ENCODE results near the gene PTPRD. TPM values are rescaled to one million over a fixed set of nuclear protein-coding genes. Genes with fewer than 3 reads are reported as not detected.

The PTPRD gene
- total and polyA plus RNA-seq, 2 donors (not counting 1 experiment from before 2014, with no cell fraction given) = not detected

GRCh38 chr9:8864545-8864896, 1748.3 kb downstream of the PTPRD start:
- TF ChIP-seq CTCF (IDR thresholded peaks at IDR 0.05) (no peak), EZH2 (IDR thresholded peaks at IDR 0.05; ENCODE audit: borderline replicate concordance, insufficient read depth, low read depth, low read length, poor library complexity, severe bottlenecking) (no peak)
- Histone ChIP-seq H3K4me1 (ENCODE audit: control insufficient read depth in 2 of 2, insufficient read depth in 2 of 2, low read length in 2 of 2) (no peaks in the 10 kb centered on the region), H3K4me2 (replicated peaks; ENCODE audit: low read depth, low read length, poor library complexity, severe bottlenecking) (no peak overlapping the region), H3K36me3 (replicated peaks in 1 of 2; ENCODE audit: control extremely low read depth in 1 of 2, control insufficient read depth in 1 of 2, extremely low read depth in 1 of 2, insufficient read depth in 2 of 2, low read length in 1 of 2) (no peaks in the 10 kb centered on the region), H3K27me3 (replicated peaks in 1 of 4; ENCODE audit: control extremely low read depth in 1 of 4, control insufficient read depth in 3 of 4, insufficient read depth in 4 of 4, low read length in 3 of 4) (peaks cover 0 to 6% (median 0%) of the 10 kb centered on the region in 4 experiments), H3K4me3 (ENCODE audit: control extremely low read depth in 1 of 5, extremely low read depth in 1 of 5, insufficient read depth in 1 of 5, low read depth in 2 of 5, low read length in 4 of 5) (no peak overlapping the region), H3K27ac (ENCODE audit: low read length in 2 of 2) (no peak overlapping the region), H4K20me1 (ENCODE audit: control insufficient read depth, insufficient read depth, low read length, poor library complexity, severe bottlenecking) (no peaks in the 10 kb centered on the region), H3K9ac (ENCODE audit: low read length) (no peak overlapping the region), H3K79me2 (ENCODE audit: control insufficient read depth, insufficient read depth, low read length) (no peaks in the 10 kb centered on the region), H3K9me3 (ENCODE audit: control extremely low read depth in 1 of 3, control insufficient read depth in 2 of 3, insufficient read depth in 1 of 3, low read length in 2 of 3) (no peaks in the 10 kb centered on the region), H2AFZ (ENCODE audit: insufficient read depth, low read depth, low read length, poor library complexity, severe bottlenecking) (no peak overlapping the region)
- ChIA-PET CTCF (no interaction called here), POLR2A (no interaction called here)
- peaks cover 2% of the 10 kb centered on the region for H3K27me3 Mint-ChIP-seq
- WGBS (ENCODE audit: insufficient coverage) = no CpG with 5 or more reads among the region's 3 CpGs
- ATAC-seq (ENCODE audit: low read depth) (no peak), DNase-seq (no peak)
- no peak overlapping the region for H3K27ac Mint-ChIP-seq
- H3K4me3 Mint-ChIP-seq = no peak overlapping the region
- no peaks in the 10 kb centered on the region for H3K4me1 Mint-ChIP-seq
- intact Hi-C loops (cut with micrococcal nuclease) = no loop called here
- H3K9me3 Mint-ChIP-seq (ENCODE audit: insufficient read depth) = no peaks in the 10 kb centered on the region

GRCh38 chr9:8863886-8864544, 1748.8 kb downstream of the PTPRD start:
- intact Hi-C loops (cut with micrococcal nuclease) = no loop called here
- H3K4me1 ChIP-seq (ENCODE audit: control insufficient read depth in 2 of 2, insufficient read depth in 2 of 2, low read length in 2 of 2) = no peaks in the 10 kb centered on the region
- no peaks in the 10 kb centered on the region for H4K20me1 ChIP-seq (ENCODE audit: control insufficient read depth, insufficient read depth, low read length, poor library complexity, severe bottlenecking)
- Mint-ChIP-seq H3K4me1 (no peaks in the 10 kb centered on the region), H3K9me3 (ENCODE audit: insufficient read depth) (no peaks in the 10 kb centered on the region), H3K27ac (no peak overlapping the region), H3K4me3 (no peak overlapping the region), H3K27me3 (peaks cover 7% of the 10 kb centered on the region)
- ChIA-PET CTCF (no interaction called here), POLR2A (no interaction called here)
- H3K79me2 ChIP-seq (ENCODE audit: control insufficient read depth, insufficient read depth, low read length) = no peaks in the 10 kb centered on the region
- ATAC-seq (ENCODE audit: low read depth) (no peak), DNase-seq (no peak)
- H3K9me3 ChIP-seq (ENCODE audit: control extremely low read depth in 1 of 3, control insufficient read depth in 2 of 3, insufficient read depth in 1 of 3, low read length in 2 of 3) = no peaks in the 10 kb centered on the region
- H3K9ac ChIP-seq (ENCODE audit: low read length) = no peak overlapping the region
- no peak overlapping the region for H3K27ac ChIP-seq (ENCODE audit: low read length in 2 of 2)
- H3K4me3 ChIP-seq (ENCODE audit: control extremely low read depth in 1 of 5, extremely low read depth in 1 of 5, insufficient read depth in 1 of 5, low read depth in 2 of 5, low read length in 4 of 5) = no peak overlapping the region
- H2AFZ ChIP-seq (ENCODE audit: insufficient read depth, low read depth, low read length, poor library complexity, severe bottlenecking) = no peak overlapping the region
- no CpG with 5 or more reads among the region's 5 CpGs for WGBS (ENCODE audit: insufficient coverage)
- H3K4me2 ChIP-seq (replicated peaks; ENCODE audit: low read depth, low read length, poor library complexity, severe bottlenecking) = no peak overlapping the region
- TF ChIP-seq CTCF (IDR thresholded peaks at IDR 0.05) (no peak), EZH2 (IDR thresholded peaks at IDR 0.05; ENCODE audit: borderline replicate concordance, insufficient read depth, low read depth, low read length, poor library complexity, severe bottlenecking) (no peak)
- H3K36me3 ChIP-seq (replicated peaks in 1 of 2; ENCODE audit: control extremely low read depth in 1 of 2, control insufficient read depth in 1 of 2, extremely low read depth in 1 of 2, insufficient read depth in 2 of 2, low read length in 1 of 2) = no peaks in the 10 kb centered on the region
- peaks cover 0 to 7% (median 1%) of the 10 kb centered on the region in 4 experiments for H3K27me3 ChIP-seq (replicated peaks in 1 of 4; ENCODE audit: control extremely low read depth in 1 of 4, control insufficient read depth in 3 of 4, insufficient read depth in 4 of 4, low read length in 3 of 4)

All from B cell (primary cell).